ENCODE results near the gene AGAP1.

AGAP1 gene

DNA sequence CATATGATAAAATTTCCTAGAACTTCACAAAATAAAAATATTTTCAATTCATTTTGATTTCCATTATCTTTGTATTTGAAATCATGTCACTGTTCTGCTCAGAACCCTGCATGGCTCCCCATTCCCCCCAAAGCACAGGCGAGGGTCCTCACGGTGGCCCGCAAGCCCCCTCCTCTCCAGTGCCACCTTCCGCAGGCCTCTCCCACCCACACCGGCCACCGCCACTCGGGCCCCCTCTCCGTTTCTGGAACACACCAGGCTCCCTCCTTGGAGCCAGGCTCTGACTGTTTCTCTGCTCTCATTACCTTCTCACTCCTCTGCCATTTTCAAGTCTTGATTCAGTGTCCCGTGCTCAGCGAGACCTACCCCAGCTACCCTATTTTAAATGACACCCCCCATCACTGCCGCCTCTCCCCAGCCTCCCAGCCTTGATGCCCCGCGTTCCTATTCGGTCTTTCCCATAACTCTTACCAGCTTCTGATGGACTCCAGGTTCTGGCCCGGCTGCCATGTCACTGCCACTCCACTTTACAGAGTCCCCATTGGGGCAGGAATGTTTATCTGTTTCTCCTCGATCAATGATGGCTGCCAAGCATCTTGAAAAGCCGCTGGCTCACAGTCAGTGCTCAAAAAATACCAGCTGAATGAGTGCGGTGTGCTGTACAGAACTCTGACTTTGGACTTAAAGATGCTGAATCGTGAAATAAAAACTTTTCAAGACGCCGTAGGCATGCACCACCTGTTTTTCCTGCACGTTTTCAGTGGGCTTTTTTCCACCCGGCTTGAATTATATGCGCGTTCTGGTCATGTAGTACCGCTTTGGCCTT, 473.3 kb downstream of the AGAP1 start:
- no peak for DNase-seq (ENCODE audit: low spot score)

DNA sequence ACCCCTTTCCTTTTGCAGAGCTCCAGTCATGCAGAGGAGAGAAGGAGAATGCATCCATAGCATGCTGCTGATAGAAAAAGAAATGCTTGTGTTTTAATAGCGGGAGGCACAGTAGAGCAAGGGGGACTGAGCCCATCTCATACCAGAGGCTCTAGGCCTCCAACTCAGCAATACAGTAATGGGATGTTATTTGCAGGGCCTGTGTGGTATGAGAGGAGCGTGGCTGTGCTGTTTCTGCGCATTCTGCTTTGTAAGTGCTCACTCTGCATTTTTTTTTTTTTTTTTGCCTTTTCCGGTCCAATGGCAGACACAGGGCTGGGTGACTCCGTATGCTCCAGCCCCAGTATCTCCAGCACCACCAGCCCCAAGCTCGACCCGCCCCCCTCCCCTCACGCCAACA, 474.3 kb downstream of the AGAP1 start:
- DNase-seq (ENCODE audit: low spot score) = no peak

DNA sequence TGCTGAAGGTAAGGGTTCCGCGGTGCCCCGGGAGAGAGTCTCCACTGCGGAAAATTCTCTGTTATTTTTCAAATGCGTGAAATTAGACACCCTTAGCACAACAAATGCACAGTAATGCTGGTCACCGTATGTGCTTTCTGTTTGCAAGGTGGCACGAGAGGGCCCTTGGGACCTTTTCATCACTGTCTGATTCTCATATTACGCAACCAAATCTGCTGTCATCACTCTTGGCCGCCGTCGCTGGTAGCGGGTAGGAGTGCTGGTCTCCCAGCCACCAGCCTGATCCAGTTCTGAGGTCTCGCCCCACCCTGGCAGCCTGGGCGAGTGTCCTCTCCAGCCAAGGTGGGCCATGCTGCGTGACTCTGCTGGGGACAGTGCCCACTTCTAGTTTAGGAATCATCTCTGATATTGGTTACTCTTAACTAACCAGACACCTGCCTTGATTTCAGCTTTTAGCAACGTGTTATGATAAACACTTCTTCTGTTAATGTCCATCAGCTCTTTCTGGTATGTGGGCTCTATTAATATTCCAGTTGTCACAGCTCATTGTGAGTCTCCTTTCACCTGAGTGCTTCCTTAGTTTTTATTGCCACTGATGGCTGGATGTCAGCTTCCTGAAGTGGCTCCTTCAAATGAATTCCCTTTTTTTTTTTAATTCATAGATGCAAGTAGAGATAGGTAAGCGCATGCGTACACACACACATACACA, 474.9 kb downstream of the AGAP1 start:
- no peak for DNase-seq (ENCODE audit: low spot score)

GRCh38 chr2:235970204-235971040, 476.6 kb downstream of the AGAP1 start:
- DNase-seq (ENCODE audit: low spot score) = no peak

GRCh38 chr2:235976516-235976915, 482.7 kb downstream of the AGAP1 start:
- no peak for DNase-seq (ENCODE audit: low spot score)

- DNase-seq (ENCODE audit: low spot score) = no peak
Measured at GRCh38 chr2:235976956-235977355, 483.1 kb downstream of the AGAP1 start.

DNA sequence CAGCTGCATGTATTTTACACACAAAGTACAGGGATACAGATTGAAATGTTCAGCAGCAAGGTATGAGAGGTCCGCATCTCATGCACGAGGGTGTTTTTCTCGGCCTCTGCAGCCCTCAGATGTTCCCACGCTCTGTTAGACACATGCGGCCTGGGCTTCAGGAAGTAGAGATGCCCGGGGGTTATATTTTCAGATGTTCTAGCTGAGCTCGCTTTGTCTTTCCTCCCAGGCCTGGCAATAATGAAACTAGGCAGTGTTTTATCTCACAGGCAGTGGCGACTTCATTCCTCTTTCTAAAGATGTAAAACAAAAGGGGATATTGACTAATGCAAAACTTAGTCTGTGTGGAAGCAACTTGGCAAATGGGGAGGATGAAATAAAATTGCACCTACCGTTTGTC, 483.6 kb downstream of the AGAP1 start:
- DNase-seq (ENCODE audit: low spot score) = no peak

DNA sequence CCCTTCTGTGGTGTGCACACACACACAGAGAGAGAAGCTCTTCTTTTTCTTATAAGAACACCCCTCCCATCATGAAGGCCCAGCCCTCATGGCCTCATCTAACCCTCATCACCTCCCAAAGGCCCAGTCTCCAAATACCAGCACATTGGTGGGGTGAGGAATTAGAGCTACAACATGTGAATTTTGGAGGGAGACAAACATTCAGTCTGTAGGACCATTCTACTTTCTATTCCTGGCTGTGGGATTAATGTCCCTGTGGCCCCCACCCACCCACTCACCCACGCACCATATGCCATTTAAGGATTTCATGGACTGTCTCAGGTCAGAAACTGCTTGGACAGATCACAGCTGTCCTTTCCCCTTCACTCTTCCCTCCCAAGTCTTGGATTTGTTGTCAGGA, 484.2 kb downstream of the AGAP1 start:
- no peak for DNase-seq (ENCODE audit: low spot score)

DNA sequence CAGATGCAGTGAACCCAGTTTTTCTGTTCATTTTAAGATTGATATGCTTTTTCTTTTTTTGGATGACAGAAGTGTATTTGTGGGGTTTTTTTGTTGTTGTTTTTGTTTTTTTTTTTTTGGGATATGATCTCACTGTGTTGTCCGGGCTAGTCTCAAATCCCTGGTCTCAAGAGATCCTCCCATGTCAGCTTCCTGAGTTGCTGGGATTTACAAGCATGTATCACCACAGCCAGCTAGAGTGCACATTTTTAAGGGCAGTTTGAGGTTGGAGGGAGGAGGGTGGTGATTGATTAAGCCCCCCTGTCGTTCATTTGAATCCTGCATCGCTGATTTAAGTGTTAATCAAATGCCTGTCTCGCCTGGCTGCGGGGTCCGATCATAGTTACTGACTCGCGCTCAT, 485.2 kb downstream of the AGAP1 start:
- no peak for DNase-seq (ENCODE audit: low spot score)

GRCh38 chr2:235979753-235980435, 486.1 kb downstream of the AGAP1 start:
- no peak for DNase-seq (ENCODE audit: low spot score)

- peak; percentile 17 for DNase-seq (ENCODE audit: low spot score)
Measured at GRCh38 chr2:235981631-235982030, 487.8 kb downstream of the AGAP1 start.

GRCh38 chr2:235983016-235983415, 489.2 kb downstream of the AGAP1 start:
- DNase-seq (ENCODE audit: low spot score) = no peak

DNA sequence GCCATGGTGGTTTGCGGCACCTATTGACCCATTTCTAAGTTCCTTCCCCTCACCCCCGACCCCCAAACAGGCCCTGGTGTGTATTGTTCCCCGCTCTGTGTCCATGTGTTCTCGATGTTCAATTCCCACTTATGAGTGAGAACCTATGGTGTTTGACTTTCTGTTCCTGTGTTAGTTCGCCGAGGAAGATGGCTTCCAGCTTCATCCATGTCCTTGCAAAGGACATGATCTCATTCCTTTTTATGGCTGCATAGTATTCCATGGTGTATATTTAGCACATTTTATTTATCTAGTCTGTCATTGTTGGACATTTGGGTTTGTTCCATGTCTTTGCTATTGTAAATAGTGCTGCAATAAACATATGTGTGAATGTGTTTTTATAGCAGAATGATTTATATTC, 490.7 kb downstream of the AGAP1 start:
- no peak for DNase-seq (ENCODE audit: low spot score)

DNA sequence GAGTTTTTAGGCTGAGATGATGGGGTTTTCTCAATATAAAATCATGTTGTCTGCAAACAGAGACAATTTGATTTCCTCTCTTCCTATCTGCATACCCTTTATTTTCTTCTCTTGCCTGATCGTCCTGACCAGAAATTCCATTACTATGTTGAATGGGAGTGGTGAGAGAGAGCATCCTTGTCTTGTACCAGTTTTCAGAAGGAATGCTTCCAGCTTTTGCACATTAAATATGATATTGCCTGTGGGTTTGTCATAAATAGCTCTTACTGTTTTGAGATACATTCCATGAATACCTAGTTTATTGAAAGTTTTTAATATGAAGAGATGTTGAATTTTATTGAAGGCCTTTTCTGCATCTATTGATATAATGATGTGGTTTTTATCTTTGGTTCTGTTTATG, 492.5 kb downstream of the AGAP1 start:
- no peak for DNase-seq (ENCODE audit: low spot score)

DNA sequence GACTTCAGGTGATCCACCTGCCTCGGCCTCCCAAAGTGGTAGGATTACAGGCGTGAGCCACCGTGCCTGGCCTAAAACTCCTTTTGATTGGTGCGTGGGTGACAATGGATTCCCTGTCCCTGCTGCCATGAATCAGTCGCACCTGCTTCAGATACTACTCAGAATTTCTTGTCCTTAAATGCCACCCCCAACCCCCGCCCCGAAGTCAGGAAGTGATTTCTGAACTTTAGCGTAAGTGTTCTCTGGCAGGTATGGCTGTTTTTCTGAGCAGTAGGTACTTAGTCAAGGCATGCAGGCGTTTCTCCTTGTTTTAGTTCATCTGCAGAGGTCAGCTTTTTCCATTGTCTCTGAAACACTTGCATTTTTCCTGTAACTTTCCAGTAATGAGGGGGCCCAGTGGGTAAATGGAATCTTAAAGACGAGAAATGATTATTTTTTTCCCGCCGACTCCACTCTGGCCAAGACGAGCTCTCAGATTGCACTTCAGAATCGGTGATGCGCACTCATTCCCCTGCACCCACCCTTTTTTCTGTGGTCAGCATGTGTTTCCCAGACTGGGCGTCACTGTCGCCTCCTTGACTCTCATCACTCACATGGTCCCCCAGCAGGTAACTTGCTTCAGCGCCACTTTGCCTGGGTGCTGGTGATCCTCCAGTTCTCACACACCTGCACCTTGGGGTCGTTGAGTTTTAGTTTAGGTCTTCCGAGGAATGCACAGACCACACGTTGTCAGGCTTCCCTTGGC, 494.6 kb downstream of the AGAP1 start:
- no peak for DNase-seq (ENCODE audit: low spot score)

DNA sequence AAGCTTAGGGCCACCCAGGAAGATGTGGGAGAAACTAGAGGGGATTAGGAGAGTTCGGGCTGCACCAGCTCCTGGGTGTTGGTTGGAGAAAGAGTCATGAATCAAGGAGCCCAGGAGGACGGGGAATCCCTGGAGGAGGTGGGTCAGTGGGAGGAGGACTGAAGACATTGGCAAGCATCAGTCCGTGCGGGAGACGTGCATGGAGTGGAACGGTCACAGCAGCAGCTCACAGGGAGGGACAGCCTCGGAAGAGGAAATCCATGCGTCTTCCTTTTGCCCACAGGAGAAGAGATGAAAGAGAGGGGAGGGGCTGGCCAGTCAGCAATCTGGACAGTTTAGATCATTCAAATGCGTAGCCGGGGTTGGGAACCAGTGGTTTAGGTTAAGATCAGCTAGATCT, 495.7 kb downstream of the AGAP1 start:
- no peak for DNase-seq (ENCODE audit: low spot score)

- DNase-seq (ENCODE audit: low spot score) = no peak
Measured at GRCh38 chr2:235990344-235990743, 496.5 kb downstream of the AGAP1 start.

- DNase-seq (ENCODE audit: low spot score) = no peak
Measured at GRCh38 chr2:235992024-235992423, 498.2 kb downstream of the AGAP1 start.

DNA sequence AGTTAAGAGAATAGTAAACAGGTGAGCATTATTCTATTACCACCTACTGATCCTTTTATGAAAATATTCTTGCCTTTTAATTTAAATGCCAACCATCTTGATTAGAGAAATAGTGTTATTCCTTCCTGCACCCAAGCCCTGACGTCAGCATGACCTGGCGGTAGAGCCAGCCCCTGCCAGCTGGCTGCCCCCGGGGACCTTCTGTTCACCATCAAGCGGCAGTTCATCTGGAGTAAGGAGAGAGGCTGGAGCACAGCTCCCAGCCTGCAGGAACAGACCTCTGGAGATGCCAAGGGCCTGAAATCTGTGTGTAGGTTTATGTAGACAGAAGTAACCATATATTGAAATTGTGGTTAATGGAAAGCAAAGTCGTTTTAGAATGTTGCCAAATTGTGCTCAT, 502.6 kb downstream of the AGAP1 start:
- DNase-seq (ENCODE audit: low spot score) = no peak

- DNase-seq (ENCODE audit: low spot score) = no peak
Measured at GRCh38 chr2:235999011-235999410, 505.2 kb downstream of the AGAP1 start.

GRCh38 chr2:236001166-236001828, 507.5 kb downstream of the AGAP1 start:
- DNase-seq (ENCODE audit: low spot score) = no peak

Measured in kidney tubule cell (primary cell).